Neural progenitor cell (in vitro differentiated cells): ENCODE results near the gene DRC3. TPM values are rescaled to one million over a fixed set of nuclear protein-coding genes. Genes with fewer than 3 reads are reported as not detected.

Experiments used
- DNase-seq: peaks from one replicate; pipeline ENCODE4 v3.0.0-alpha.2; 2016; ENCODE audit warnings: low spot score
- H2AFZ ChIP-seq: fragments of 200-600 bp; sonication (generic); replicated peaks from 2 replicates; pipeline ENCODE4 v1.6.1; 2016; ENCODE audit warnings: antibody characterized with exemption
- H3F3A ChIP-seq: fragments of 200-600 bp; sonication (generic); 2 replicates; pipeline ENCODE4 v1.6.1; 2016; ENCODE audit warnings: antibody characterized with exemption, low read depth
- H3K27ac ChIP-seq: fragments of 200-600 bp; sonication (generic); 2 replicates; pipeline ENCODE4 v1.5.1; 2016; ENCODE audit warnings: mild to moderate bottlenecking
- H3K27me3 ChIP-seq: fragments of 200-600 bp; sonication (generic); 2 replicates; pipeline ENCODE4 v1.6.1; 2016; ENCODE audit warnings: mild to moderate bottlenecking, moderate library complexity
- H3K36me3 ChIP-seq: fragments of 200-600 bp; sonication (generic); 2 replicates; pipeline ENCODE4 v1.5.1; 2016
- H3K4me1 ChIP-seq: fragments of 200-600 bp; sonication (generic); 2 replicates; pipeline ENCODE4 v1.6.1; 2016; ENCODE audit warnings: mixed run types
- H3K4me2 ChIP-seq: fragments of 200-600 bp; sonication (generic); 2 replicates; pipeline ENCODE4 v1.6.1; 2016
- H3K4me3 ChIP-seq: fragments of 200-600 bp; sonication (generic); 2 replicates; pipeline ENCODE4 v1.5.1; 2016
- H3K79me2 ChIP-seq: fragments of 200-600 bp; sonication (generic); 2 replicates; pipeline ENCODE4 v1.6.1; 2016; ENCODE audit warnings: low read depth
- H3K9ac ChIP-seq: fragments of 200-600 bp; sonication (generic); 2 replicates; pipeline ENCODE4 v1.6.1; 2016
- H3K9me3 ChIP-seq: fragments of 200-600 bp; sonication (generic); 2 replicates; pipeline ENCODE4 v1.5.1; 2016; ENCODE audit warnings: low read depth
- H4K20me1 ChIP-seq: fragments of 200-600 bp; sonication (generic); 2 replicates; pipeline ENCODE4 v1.6.1; 2016; ENCODE audit warnings: low read depth
- H3K27ac Mint-ChIP-seq: 3 replicates; pipeline ENCODE4 v1.8.0; 2021; ENCODE audit warnings: mixed read lengths
- H3K27me3 Mint-ChIP-seq: 2 replicates; pipeline ENCODE4 v1.8.0; 2022; ENCODE audit warnings: low read depth, mild to moderate bottlenecking, inconsistent platforms, moderate library complexity, mixed read lengths; ENCODE audit not compliant: insufficient read depth
- H3K36me3 Mint-ChIP-seq: 3 replicates; pipeline ENCODE4 v1.8.0; 2021; ENCODE audit warnings: mixed read lengths
- H3K4me1 Mint-ChIP-seq: 3 replicates; pipeline ENCODE4 v1.8.0; 2021; ENCODE audit warnings: mixed read lengths
- H3K4me3 Mint-ChIP-seq: 3 replicates; pipeline ENCODE4 v1.8.0; 2021; ENCODE audit warnings: mild to moderate bottlenecking, moderate library complexity, mixed read lengths
- H3K9me3 Mint-ChIP-seq: 3 replicates; pipeline ENCODE4 v1.8.0; 2020; ENCODE audit warnings: mixed read lengths
- EZH2 ChIP-seq: fragments of 200-600 bp; sonication (generic); IDR thresholded peaks from 2 replicates; pipeline ENCODE4 v1.6.1; 2017; ENCODE audit warnings: antibody characterized with exemption, mild to moderate bottlenecking, moderate library complexity
- EZH2phosphoT487 ChIP-seq: fragments of 200-600 bp; sonication (generic); IDR thresholded peaks from 2 replicates; pipeline ENCODE4 v1.6.1; 2017; ENCODE audit warnings: antibody characterized with exemption
- total RNA-seq: library from RNA; depleted of rRNA; stranded (reverse); fragments of >200 nt; gene quantifications from 2 replicates; pipeline ENCODE4 v1.2.3, GENCODE V29; 2015; ENCODE audit warnings: low replicate concordance
- TF ChIP-seq, protein P1 (sequence below): fragments of 200-600 bp; sonication (generic); IDR thresholded peaks from 2 replicates; pipeline ENCODE4 v1.5.1; 2017; ENCODE audit warnings: antibody characterized with exemption, mild to moderate bottlenecking

The DRC3 gene, protein sequence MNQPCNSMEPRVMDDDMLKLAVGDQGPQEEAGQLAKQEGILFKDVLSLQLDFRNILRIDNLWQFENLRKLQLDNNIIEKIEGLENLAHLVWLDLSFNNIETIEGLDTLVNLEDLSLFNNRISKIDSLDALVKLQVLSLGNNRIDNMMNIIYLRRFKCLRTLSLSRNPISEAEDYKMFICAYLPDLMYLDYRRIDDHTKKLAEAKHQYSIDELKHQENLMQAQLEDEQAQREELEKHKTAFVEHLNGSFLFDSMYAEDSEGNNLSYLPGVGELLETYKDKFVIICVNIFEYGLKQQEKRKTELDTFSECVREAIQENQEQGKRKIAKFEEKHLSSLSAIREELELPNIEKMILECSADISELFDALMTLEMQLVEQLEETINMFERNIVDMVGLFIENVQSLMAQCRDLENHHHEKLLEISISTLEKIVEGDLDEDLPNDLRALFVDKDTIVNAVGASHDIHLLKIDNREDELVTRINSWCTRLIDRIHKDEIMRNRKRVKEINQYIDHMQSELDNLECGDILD
- 0.07 and 0.81 TPM in 2 replicates for total RNA-seq

DNA sequence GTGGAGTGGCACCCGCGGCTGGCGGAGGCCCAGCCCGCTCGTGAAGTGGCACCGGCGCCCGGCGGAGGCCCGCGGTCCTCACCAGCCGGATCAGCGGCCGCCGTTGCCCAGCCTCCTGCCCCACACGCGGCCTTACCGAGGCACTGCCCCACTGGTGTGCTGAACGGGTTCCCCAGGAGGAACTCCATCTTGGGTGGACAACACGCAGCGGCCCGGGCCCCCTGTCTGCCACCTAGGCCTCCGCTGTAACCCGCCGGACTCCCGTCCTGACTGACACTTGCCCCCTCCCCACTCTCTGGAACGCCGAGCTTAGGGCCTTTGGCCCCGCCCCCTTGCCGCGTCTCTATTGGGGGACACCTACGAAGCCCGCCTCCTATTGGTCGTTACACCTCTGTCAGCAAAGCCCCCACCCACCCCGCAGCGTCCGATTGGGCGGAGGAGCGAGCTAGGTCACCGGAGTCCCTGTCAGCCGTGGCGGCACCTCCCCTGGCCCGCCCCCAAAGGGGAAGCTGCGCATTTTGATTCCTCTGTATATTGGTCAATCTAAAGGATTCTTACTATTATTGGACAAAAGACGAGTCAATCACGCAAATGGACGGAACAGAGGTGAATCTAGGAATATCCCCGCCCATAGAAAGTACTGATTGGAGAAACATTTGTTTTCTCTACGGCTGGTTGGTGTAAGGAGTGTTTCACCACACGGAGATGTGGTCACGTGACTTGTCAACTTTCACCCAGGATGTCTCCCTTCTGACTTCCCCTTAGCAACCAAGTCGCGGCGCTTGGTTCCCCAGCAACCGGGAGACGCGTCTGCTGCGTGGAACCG lies at the start of gene DRC3, which contains the start of gene TOM1L2:
Gene DRC3 (plus strand): TSS at position 737 of the 826 bp plus-strand sequence. CDS start 4,737 bp downstream, outside the sequence.
Gene TOM1L2 (minus strand): TSS at position 275 of the 826 bp plus-strand sequence. CDS start 87 bp downstream, at position 188.
- no peaks in the 10 kb centered on the region for H4K20me1 ChIP-seq
- no peak within 1 kb of the TSS for H3K27ac ChIP-seq
- H3K4me3 ChIP-seq: peak within 1 kb of the TSS; percentile 82
- Mint-ChIP-seq H3K36me3 (no peaks in the 10 kb centered on the region), H3K4me3 (peak within 1 kb of the TSS; percentile 94), H3K27ac (peak within 1 kb of the TSS; percentile 85), H3K9me3 (no peaks in the 10 kb centered on the region), H3K27me3 (peaks cover 3% of the 10 kb centered on the region), H3K4me1 (peaks cover 17% of the 10 kb centered on the region)
- peak within 1 kb of the TSS; percentile 88 for H2AFZ ChIP-seq
- H3K4me2 ChIP-seq: peak within 1 kb of the TSS; percentile 89
- no peaks in the 10 kb centered on the region for H3F3A ChIP-seq
- H3K79me2 ChIP-seq: no peaks in the 10 kb centered on the region
- peaks cover 5% of the 10 kb centered on the region for H3K4me1 ChIP-seq
- peak within 1 kb of the TSS; percentile 52 for H3K9ac ChIP-seq
- peaks cover 9% of the 10 kb centered on the region for H3K27me3 ChIP-seq
- TF ChIP-seq, protein P1, sequence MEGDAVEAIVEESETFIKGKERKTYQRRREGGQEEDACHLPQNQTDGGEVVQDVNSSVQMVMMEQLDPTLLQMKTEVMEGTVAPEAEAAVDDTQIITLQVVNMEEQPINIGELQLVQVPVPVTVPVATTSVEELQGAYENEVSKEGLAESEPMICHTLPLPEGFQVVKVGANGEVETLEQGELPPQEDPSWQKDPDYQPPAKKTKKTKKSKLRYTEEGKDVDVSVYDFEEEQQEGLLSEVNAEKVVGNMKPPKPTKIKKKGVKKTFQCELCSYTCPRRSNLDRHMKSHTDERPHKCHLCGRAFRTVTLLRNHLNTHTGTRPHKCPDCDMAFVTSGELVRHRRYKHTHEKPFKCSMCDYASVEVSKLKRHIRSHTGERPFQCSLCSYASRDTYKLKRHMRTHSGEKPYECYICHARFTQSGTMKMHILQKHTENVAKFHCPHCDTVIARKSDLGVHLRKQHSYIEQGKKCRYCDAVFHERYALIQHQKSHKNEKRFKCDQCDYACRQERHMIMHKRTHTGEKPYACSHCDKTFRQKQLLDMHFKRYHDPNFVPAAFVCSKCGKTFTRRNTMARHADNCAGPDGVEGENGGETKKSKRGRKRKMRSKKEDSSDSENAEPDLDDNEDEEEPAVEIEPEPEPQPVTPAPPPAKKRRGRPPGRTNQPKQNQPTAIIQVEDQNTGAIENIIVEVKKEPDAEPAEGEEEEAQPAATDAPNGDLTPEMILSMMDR: peak; percentile 14
- TF ChIP-seq EZH2phosphoT487 (no peak), EZH2 (no peak)
- peak; percentile 100 for DNase-seq
- no peaks in the 10 kb centered on the region for H3K36me3 ChIP-seq
- H3K9me3 ChIP-seq: no peaks in the 10 kb centered on the region

DNA sequence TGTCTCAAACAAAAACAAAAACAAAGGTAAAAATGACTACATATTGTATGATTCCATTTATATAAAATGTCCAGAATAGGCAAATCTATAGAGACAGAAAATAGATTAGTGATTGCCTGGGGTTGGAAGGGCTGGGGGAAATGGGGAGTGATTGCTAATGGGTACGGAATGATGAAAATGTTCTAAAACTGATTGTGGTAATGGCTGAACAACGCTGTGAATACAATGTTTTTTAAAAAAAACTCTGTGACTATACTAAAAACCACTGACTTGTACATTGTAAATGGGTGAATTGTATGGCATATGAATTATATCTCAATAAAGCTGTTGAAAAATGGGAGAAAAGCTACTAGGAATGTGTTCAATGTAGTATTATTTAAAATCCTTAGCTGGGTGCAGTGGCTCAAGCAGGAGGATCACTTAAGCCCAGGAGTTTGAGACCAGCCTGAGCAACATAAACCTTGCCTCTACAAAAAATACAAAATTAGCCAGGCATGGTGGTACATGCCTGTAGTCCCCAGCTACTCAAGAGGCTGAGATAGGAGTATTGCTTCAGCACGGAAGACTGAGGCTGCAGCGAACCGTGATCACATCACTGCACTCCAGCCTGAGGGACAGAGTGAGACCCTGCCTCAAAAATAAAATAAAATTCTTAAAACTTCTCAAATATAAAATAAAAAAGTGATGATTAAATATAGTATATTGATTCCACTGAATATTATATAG lies 48.4 kb upstream of the DRC3 start:
- Histone ChIP-seq H3K4me2 (no peak overlapping the region), H3K36me3 (no peaks in the 10 kb centered on the region), H3K9me3 (no peaks in the 10 kb centered on the region), H3K4me1 (peaks cover 44% of the 10 kb centered on the region), H3F3A (peaks cover 47% of the 10 kb centered on the region), H2AFZ (no peak overlapping the region), H3K27me3 (no peaks in the 10 kb centered on the region), H3K4me3 (no peak overlapping the region), H3K27ac (no peak overlapping the region), H4K20me1 (no peaks in the 10 kb centered on the region), H3K9ac (no peak overlapping the region), H3K79me2 (no peaks in the 10 kb centered on the region)
- Mint-ChIP-seq H3K4me1 (peaks cover 48% of the 10 kb centered on the region), H3K36me3 (no peaks in the 10 kb centered on the region), H3K27me3 (peaks cover 3% of the 10 kb centered on the region), H3K9me3 (no peaks in the 10 kb centered on the region), H3K27ac (no peak overlapping the region), H3K4me3 (no peak overlapping the region)
- DNase-seq: no peak
- TF ChIP-seq EZH2 (no peak), EZH2phosphoT487 (no peak)
- TF ChIP-seq, protein P1: no peak

DNA sequence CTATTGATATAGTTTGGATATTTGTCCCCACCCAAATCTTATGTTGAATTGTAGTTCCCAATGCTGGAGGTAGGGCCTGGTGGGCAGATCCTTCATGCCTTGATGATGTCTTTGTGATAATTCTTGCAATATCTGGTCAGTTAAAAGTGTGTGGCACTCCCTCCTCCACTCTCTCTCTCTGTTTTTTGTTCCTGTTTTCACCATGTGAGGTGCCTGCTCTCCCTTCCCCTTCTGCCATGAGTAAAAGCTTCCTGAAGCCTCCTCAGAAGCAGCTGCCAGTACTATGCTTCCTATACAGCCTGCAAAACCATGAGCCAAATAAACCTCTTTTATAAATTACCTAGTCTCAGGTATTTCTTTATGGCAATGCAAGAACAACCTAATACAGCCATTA lies 47.8 kb upstream of the DRC3 start:
- H3K4me1 ChIP-seq: peaks cover 39% of the 10 kb centered on the region
- Mint-ChIP-seq H3K9me3 (no peaks in the 10 kb centered on the region), H3K27ac (no peak overlapping the region), H3K4me1 (peaks cover 51% of the 10 kb centered on the region), H3K27me3 (peaks cover 3% of the 10 kb centered on the region), H3K4me3 (no peak overlapping the region), H3K36me3 (no peaks in the 10 kb centered on the region)
- no peak for DNase-seq
- H3K4me3 ChIP-seq: no peak overlapping the region
- H3K36me3 ChIP-seq: no peaks in the 10 kb centered on the region
- H2AFZ ChIP-seq: no peak overlapping the region
- peaks cover 46% of the 10 kb centered on the region for H3F3A ChIP-seq
- H3K4me2 ChIP-seq: no peak overlapping the region
- H3K27ac ChIP-seq: no peak overlapping the region
- H3K9me3 ChIP-seq: no peaks in the 10 kb centered on the region
- H3K27me3 ChIP-seq: no peaks in the 10 kb centered on the region
- TF ChIP-seq, protein P1: no peak
- no peak for TF ChIP-seq EZH2phosphoT487
- no peak for TF ChIP-seq EZH2
- no peak overlapping the region for H3K9ac ChIP-seq
- H4K20me1 ChIP-seq: no peaks in the 10 kb centered on the region
- H3K79me2 ChIP-seq: no peaks in the 10 kb centered on the region
